IMR-90 (cell line): Measurements from ENCODE around the gene KRT3.

ENCODE experiments used
- MXI1 ChIP-seq: IDR thresholded peaks from 2 replicates; pipeline ENCODE4 v1.6.1; 2012; ENCODE audit warnings: low read depth, mild to moderate bottlenecking, low read length, moderate library complexity, borderline replicate concordance
- POLR2A ChIP-seq: IDR thresholded peaks from 2 replicates; pipeline ENCODE4 v1.6.1; 2012; ENCODE audit warnings: mild to moderate bottlenecking, low read depth, low read length
- RAD21 ChIP-seq: IDR thresholded peaks from 2 replicates; pipeline ENCODE4 v1.6.1; 2012; ENCODE audit warnings: low read length, improper control_type of control experiment
- RFX5 ChIP-seq: IDR thresholded peaks from 2 replicates; pipeline ENCODE4 v1.8.0; 2012; ENCODE audit warnings: low read depth, mild to moderate bottlenecking, low read length, moderate library complexity
- TF ChIP-seq, protein P1 (sequence below): fragments of 150-350 bp; IDR thresholded peaks from 2 replicates; pipeline ENCODE4 v1.6.1; 2016; ENCODE audit warnings: low read depth, mild to moderate bottlenecking, low read length, moderate library complexity, borderline replicate concordance
- TF ChIP-seq, protein P2 (sequence below): conservative IDR thresholded peaks from 2 replicates; pipeline ENCODE4 v1.5.1; 2012; ENCODE audit warnings: mild to moderate bottlenecking, low read depth, low read length, improper control_type of control experiment

DNA sequence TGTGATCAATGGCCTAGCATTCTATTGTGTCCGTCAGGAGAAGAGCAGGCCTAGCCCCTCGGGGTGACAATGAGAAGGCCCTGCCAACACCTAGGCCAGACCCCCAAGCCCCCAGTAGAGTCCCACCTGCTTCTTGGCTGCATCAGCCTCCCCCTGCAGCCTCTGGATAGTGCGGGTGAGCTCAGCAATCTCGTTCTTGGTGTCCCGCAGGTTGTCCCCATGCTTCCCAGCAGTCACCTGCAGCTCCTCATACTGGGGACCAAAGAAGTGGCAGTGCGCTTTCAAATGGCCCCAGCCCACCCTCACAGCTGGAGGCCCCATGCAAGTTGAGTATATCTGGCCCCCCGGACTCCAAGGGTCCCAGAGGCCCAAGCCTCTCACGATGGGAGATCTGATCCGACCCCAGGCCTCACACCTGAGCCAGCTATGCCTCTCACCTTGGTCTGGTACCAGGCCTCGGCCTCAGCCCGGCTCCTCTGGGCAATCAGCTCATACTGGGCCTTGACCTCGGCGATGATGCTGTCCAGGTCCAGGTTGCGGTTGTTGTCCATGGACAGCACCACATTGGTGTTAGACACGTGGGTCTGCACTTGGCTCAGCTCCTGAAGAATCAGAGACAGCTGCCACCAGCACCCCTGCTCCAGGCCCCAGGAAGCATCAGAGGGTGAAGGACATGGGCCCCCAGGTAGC is 28.0 kb upstream of the KRT3 start:
- TF ChIP-seq, protein P1, sequence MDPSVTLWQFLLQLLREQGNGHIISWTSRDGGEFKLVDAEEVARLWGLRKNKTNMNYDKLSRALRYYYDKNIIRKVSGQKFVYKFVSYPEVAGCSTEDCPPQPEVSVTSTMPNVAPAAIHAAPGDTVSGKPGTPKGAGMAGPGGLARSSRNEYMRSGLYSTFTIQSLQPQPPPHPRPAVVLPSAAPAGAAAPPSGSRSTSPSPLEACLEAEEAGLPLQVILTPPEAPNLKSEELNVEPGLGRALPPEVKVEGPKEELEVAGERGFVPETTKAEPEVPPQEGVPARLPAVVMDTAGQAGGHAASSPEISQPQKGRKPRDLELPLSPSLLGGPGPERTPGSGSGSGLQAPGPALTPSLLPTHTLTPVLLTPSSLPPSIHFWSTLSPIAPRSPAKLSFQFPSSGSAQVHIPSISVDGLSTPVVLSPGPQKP, result no peak
- TF ChIP-seq, protein P2, sequence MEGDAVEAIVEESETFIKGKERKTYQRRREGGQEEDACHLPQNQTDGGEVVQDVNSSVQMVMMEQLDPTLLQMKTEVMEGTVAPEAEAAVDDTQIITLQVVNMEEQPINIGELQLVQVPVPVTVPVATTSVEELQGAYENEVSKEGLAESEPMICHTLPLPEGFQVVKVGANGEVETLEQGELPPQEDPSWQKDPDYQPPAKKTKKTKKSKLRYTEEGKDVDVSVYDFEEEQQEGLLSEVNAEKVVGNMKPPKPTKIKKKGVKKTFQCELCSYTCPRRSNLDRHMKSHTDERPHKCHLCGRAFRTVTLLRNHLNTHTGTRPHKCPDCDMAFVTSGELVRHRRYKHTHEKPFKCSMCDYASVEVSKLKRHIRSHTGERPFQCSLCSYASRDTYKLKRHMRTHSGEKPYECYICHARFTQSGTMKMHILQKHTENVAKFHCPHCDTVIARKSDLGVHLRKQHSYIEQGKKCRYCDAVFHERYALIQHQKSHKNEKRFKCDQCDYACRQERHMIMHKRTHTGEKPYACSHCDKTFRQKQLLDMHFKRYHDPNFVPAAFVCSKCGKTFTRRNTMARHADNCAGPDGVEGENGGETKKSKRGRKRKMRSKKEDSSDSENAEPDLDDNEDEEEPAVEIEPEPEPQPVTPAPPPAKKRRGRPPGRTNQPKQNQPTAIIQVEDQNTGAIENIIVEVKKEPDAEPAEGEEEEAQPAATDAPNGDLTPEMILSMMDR, result no peak
- TF ChIP-seq MXI1, result no peak
- TF ChIP-seq RFX5, result no peak
- TF ChIP-seq RAD21, result no peak
- TF ChIP-seq POLR2A, result no peak
